Choroid plexus epithelial cell (primary cell): ENCODE results near the gene RASGEF1C.

Source experiments
- DNase-seq: peaks from one replicate; pipeline ENCODE4 v3.0.0-alpha.2; 2010; ENCODE audit warnings: low read depth
- H3K4me3 ChIP-seq: 2 replicates; pipeline ENCODE4 v1.5.1; 2011; ENCODE audit warnings: low read depth, mild to moderate bottlenecking, control low read depth, low read length, moderate library complexity
- CTCF ChIP-seq: conservative IDR thresholded peaks from 2 replicates; pipeline ENCODE4 v1.5.1; 2011; ENCODE audit warnings: low read depth, mild to moderate bottlenecking, control low read depth, inconsistent platforms, low read length, moderate library complexity

RASGEF1C gene

GRCh38 chr5:180169248-180170105, 39.5 kb downstream of the RASGEF1C start:
- DNase-seq: no peak
- no peak overlapping the region for H3K4me3 ChIP-seq
- no peak for TF ChIP-seq CTCF

DNA sequence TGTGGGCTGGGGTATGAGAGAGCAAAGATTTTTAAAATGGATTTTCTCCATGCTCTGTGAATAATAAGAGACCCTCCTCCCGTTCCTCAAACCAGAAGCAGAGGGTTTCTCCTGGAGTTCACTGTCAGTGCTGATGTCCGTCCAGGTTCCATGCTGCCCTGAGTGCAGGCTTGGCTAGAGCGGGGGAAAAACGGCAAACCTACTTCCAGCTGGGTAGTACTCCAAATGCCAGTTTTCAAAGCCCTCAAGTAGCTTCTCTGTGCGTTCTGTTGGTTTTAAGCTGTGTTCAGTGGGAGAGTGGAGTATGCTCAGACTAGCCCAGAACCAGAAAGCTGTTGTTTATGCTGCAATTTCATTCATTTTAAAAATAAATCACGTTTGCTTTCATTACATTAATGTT, 40.3 kb downstream of the RASGEF1C start:
- TF ChIP-seq CTCF: no peak
- DNase-seq: no peak
- no peak overlapping the region for H3K4me3 ChIP-seq

DNA sequence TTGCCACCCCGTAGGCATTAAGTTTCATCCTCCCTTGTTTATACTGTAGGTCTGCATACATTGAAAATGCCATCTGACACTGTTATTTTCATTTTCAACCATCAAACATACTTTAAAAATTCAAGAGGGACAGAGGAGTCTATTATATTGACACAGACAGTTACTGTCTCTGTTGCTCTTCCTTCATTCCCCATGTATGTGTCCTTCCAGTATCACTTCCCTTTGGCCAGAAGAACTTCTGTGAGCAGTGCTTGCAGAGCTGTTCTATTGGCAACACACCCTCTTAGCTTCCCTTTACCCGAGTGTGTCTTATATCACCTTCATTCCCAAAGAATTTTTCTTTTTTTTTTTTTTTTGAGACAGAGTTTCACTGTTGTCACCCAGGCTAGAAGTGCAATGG, 42.8 kb downstream of the RASGEF1C start:
- no peak for DNase-seq
- H3K4me3 ChIP-seq: no peak overlapping the region
- TF ChIP-seq CTCF: no peak

GRCh38 chr5:180162304-180162661, 46.7 kb downstream of the RASGEF1C start:
- DNase-seq: no peak
- no peak for TF ChIP-seq CTCF
- no peak overlapping the region for H3K4me3 ChIP-seq

- no peak overlapping the region for H3K4me3 ChIP-seq
- DNase-seq: peak; percentile 10
- peak; percentile 20 for TF ChIP-seq CTCF
These were observed 47.3 kb downstream of the RASGEF1C start for GRCh38 chr5:180161420-180162303.

GRCh38 chr5:180160789-180161188, 48.2 kb downstream of the RASGEF1C start:
- TF ChIP-seq CTCF: no peak
- H3K4me3 ChIP-seq: no peak overlapping the region
- no peak for DNase-seq
